ENCODE data around the gene TSPAN10.

Gene TSPAN10

GRCh38 chr17:81635973-81636504 lies 957 bp upstream of the TSPAN10 start:
- no peak for DNase-seq

DNA sequence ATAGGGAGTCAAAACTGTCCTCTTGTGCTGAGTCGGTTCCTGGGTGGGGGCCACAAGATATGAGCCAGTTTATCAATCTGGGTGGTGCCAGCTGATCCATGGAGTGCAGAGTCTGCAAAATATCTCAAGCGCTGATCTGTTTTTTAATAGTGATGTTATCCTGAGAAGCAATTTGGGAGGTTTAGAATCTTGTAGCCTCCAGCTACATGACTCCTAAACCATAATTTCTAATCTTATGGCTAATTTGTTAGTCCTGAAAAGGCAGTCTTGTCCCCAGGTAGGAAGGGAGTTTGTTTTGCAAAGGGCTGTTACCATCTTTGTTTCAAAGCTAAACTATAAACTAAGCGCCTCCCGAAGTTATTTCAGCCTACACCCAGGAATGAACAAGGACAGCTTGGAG lies 1.7 kb downstream of the TSPAN10 start:
- DNase-seq: no peak

DNA sequence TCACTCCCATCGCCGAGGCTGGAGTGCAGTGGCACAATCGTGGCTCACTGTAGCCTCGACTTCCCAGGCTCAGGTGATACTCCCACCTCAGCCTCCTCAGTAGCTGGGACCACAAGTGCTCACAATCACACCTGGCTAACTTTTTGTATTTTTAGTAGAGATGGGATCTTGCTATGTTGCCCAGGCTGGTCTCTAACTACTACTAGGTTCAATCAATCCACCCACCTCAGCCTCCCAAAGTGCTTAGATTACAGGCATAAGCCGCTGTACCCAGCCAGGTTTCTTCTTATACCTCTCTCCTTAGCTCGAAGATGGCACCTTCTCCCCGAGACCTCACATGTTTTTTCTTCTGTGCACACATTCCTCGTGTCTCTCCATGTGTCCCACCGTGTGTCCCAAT lies 3.0 kb downstream of the TSPAN10 start:
- DNase-seq: no peak

GRCh38 chr17:81641825-81642489 lies 5.0 kb downstream of the TSPAN10 start:
- no peak for DNase-seq

DNA sequence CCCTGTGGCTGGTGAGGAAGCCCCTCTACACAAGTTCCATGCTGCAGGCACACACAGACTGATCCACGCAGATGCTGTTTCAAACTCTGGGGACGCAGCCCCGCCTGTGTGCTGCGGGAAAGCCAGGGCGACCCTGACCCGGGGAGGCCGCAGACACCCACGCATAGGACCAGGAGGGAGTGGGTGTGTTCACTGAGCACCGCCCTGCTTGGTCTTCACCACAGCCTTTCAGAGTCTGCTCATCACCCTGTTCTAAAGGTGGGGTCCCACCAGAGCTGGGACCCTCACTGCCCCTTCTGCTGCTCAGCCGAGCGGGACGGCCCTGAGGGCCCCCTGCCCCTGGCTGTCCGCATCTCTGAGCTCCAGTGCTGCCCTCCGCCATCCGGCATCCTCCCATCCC lies 7.5 kb downstream of the TSPAN10 start:
- DNase-seq: no peak

GRCh38 chr17:81644976-81645952 lies 8.3 kb downstream of the TSPAN10 start:
- DNase-seq: no peak

DNA sequence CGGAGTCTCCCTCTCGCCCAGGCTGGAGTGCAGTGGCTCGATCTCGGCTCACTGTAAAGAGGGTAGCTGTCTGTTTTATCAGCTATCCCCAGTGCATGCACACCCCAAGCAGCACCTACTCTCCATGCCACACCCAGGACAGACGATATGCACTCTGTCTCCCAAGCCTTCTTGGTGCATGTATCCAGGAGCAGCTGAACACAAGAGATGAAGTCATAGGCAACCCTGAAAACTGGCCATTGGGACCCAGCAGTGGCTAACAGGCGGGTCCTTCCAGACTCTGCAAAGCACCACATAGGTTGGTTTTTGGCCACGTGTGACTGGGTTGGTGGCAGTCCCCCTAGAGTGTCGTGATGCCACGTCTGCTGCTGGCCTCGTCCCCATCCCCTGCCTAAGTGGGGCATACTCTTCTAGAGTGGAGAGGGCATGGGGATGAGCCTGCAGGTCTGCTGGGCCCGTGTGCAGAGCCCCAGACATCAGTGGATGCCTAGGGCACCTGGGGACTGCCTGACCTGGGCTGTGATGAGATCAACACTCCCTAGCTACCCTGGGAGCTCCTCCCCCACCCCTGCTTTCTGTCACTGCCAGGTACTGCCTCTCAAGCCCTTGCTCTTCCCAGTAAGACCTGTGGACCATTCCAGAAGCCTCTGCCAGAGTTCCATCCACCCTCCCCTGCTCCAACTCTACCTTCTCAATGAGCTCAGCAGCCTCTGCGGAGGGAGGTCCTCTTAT lies 10.0 kb downstream of the TSPAN10 start:
- DNase-seq: no peak

DNA sequence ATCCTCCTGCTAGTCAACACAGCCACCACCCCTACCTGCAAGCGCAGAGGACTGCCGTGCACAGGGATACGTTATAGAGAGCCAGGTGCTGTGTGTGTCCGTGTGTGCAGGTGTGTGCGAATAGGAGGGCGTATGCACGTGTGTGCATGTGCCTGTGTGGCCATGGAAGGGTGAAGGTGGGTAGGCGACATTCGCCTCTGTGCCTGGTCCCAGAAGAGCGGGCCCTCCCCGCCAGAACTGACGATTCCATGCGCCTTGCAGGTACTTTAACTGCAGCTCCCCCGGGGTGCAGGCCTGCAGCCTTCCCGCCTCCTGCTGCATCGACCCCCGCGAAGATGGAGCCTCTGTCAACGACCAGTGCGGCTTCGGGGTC lies 10.6 kb downstream of the TSPAN10 start:
- DNase-seq: no peak

DNA sequence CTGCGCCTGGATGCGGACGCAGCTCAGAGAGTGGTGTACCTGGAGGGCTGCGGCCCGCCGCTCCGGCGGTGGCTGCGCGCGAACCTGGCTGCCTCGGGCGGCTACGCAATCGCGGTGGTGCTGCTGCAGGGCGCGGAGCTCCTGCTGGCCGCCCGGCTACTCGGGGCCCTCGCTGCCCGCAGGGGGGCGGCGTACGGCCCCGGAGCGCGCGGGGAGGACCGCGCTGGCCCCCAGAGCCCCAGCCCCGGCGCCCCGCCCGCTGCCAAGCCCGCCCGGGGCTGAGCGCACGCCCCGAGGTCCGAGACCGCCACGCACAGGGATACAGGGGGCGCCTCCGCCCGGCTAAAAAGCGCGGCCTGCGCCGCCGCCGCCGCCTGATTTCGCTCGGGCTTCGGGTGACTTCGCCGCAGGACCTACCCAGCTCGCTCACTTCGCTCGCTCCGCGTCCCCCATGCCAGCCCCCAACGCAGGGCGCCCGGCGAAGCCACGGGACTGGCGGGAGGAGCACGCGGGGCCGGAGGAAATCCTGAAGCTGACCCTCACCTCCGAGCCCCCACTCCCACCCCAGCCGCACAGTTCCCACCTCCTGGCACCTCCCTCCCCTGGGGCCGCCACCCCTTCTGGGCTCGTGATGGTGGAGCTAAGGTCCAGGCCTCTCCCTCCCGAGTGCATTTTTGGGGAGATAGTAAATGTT lies 11.2 kb downstream of the TSPAN10 start:
- no peak for DNase-seq

DNA sequence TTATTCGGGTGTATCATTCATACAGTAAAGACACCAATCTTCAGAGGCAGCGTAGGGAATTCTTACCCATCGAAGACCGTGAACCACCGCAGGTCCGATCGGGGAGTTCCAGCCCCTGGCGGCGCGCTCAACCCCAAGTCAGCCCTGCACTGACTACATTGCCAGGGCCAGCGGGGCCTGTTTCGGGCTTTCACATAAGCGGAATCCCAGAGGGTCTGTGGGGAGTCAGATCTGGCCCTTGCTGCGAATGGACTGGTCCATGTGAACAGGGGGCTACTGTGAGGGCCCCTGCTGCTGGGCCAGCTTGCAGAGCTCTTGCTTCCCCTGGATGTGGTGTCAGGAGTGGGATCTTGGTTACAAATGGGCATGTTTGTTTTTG lies 11.7 kb downstream of the TSPAN10 start:
- no peak for DNase-seq

DNA sequence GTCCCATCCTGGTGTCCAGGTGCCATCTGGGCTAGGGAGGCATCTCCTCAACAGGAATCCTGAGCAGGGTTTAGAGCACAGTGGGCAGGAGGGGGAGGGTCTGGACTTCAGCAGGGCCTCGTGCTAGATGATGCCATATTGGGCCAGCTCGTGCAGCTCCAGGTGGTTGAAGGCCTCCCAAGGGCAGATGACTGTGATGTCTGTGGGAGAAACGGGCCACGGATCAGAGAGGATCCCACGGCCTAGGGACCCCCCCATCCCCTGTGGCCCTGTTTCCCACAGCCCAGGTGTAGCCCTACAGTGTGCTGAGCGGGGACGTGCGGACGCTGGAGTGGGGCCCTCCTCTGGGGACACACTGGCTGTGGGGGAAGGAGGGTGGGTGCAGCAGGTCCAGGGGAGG lies 14.0 kb downstream of the TSPAN10 start:
- DNase-seq: no peak

DNA sequence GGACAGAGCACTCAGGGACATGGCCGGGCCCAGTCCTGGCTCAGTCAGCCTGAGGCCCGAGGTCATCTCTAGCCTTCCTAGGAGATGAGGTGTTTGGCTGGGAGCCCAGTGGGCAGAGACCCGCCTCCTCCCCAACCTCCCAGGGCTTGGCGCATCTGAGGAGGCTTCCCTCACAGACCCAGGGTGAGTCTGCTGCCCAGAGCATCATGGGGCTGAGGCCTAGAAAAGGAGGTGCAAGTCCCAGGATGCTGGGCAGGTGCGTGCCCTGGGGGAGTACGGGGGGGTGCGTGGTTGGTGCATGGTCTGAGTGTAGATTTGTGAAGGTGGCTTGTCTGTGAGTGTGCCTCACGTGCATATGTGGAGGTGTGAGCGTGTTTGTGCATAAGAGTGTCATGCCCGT lies 14.7 kb downstream of the TSPAN10 start:
- no peak for DNase-seq

GRCh38 chr17:81652906-81653771 lies 16.1 kb downstream of the TSPAN10 start:
- DNase-seq: no peak

- no peak for DNase-seq
Observed at GRCh38 chr17:81655378-81656117, 18.6 kb downstream of the TSPAN10 start.

GRCh38 chr17:81656118-81656743 lies 19.2 kb downstream of the TSPAN10 start, which contains the start of gene PDE6G:
TSS of gene PDE6G (minus strand) at chr17:81656542. CDS start at chr17:81653305, 3,237 bp downstream.
- DNase-seq: no peak

- no peak for DNase-seq
Observed at GRCh38 chr17:81656835-81657234, 19.8 kb downstream of the TSPAN10 start.

GRCh38 chr17:81659038-81659437 lies 22.0 kb downstream of the TSPAN10 start:
- no peak for DNase-seq

DNA sequence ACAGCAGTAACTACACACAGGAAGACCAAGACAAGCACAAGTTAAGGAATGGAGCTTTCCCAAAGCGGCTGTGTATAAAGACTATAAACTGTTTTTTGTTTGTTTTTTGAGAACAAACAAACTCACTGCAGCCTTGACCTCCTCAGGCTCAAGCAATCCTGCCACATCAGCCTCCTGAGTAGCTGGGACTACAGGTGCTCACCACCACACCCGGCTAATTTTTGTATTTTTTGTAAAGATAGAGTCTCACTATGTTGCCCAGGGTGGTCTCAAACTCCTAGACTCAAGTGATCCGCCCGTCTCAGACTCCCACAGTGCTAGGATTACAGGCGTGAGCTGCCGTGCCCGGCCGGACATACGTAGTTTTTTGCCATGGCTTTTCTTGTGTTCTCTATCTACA lies 23.4 kb downstream of the TSPAN10 start:
- DNase-seq: no peak

DNA sequence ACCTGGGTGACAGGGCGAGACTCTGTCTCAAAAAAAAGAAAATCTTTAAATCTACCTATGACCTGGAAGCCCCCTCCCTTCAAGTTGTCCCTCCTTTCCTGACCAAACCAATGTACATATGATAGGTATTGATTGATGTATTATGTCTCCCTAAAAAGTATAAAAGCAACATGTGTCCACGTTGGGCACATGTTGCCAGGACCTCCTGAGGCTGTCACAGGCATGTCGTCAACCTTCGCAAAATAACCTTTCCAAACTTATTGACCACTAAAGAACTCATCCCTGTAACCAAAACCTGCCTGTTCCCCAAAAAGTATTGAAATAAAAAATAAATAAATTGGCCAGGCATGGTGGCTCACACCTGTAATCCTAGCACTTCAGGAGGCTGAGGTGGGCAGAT lies 25.0 kb downstream of the TSPAN10 start:
- no peak for DNase-seq

- DNase-seq: no peak
Observed at GRCh38 chr17:81664051-81664470, 27.1 kb downstream of the TSPAN10 start.

Measured in stimulated activated naive CD4-positive, alpha-beta T cell treated with Interleukin-2 at 50 U/mL for 16 hours (primary cell).